Testis (tissue), 3 donors: Measurements from ENCODE around the gene GSTT4. TPM values are rescaled to one million over a fixed set of nuclear protein-coding genes. Genes with fewer than 3 reads are reported as not detected.
"Not testable (repeated sequence)": the region's sequence is repeated elsewhere in the genome, so short reads cannot be mapped to it uniquely, and the experiment has no call there.

ENCODE experiments used
- DNase-seq: peaks from one replicate; pipeline ENCODE4 v3.0.0-alpha.2; 2019
- H3K27ac ChIP-seq, 2 donors: fragments of 200-600 bp; sonication (generic); one replicate each; pipeline ENCODE4 v1.5.1; 2019
- H3K27me3 ChIP-seq: fragments of 200-600 bp; sonication (generic); one replicate; pipeline ENCODE4 v1.5.1; 2019
- H3K36me3 ChIP-seq: fragments of 200-600 bp; sonication (generic); one replicate; pipeline ENCODE4 v1.5.1; 2017; ENCODE audit warnings: low read depth; ENCODE audit errors: missing control alignments
- H3K4me1 ChIP-seq: fragments of 200-600 bp; sonication (generic); one replicate; pipeline ENCODE4 v1.5.1; 2019
- H3K4me3 ChIP-seq, 2 donors: fragments of 200-600 bp; sonication (generic); one replicate each; pipeline ENCODE4 v1.5.1; 2017 to 2019
- H3K9me3 ChIP-seq: fragments of 200-600 bp; sonication (generic); one replicate; pipeline ENCODE4 v1.5.1; 2017
- POLR2A ChIP-seq: fragments of 450-650 bp; IDR thresholded peaks from one replicate; pipeline ENCODE4 v1.6.1; 2017; ENCODE audit warnings: antibody characterized with exemption, mild to moderate bottlenecking, moderate library complexity
- WGBS, 2 donors: methylation state at CpG; one replicate each; pipeline ENCODE4 v1.1.5; 2018; 5-methylcytosine and 5-hydroxymethylcytosine counted together
- intact Hi-C: fragments of 100-400 bp; cut with DNase I; formaldehyde crosslinking; loops from one replicate; pipeline ENCODE4 v1.15.1; 2023; ENCODE audit warnings: low total_unique reads
- polyA plus RNA-seq: library from polyadenylated mRNA; stranded (reverse); fragments of 350-450 nt; fragmentation: Illumina TruSeq; extraction: RNeasy Lipid Tissue Mini Kit (QIAGEN cat#74804); gene quantifications from one replicate; pipeline ENCODE4 v1.2.3, GENCODE V29; 2014; ENCODE audit warnings: low read depth, low replicate concordance; ENCODE audit not compliant: insufficient read depth
- total RNA-seq, 2 donors: library from RNA; depleted of rRNA; stranded (reverse); fragments of >200 nt; gene quantifications; one replicate each; pipeline ENCODE4 v1.2.3, GENCODE V29; 2016
- TF ChIP-seq, protein P1 (sequence below), 3 experiments: fragments of 450-650 bp in 2 of 3; fragments of 200-600 bp in 1 of 3; sonication (generic) in 1 of 3; IDR thresholded peaks; one replicate each; pipeline ENCODE4 v1.5.1; 2016 to 2019; ENCODE audit warnings: antibody characterized with exemption in 3 of 3, mild to moderate bottlenecking in 2 of 3, moderate library complexity in 1 of 3

GSTT4 gene
- total and polyA plus RNA-seq, 3 donors from 2014 or later, result 3.0 to 22.8 (median 7.6) TPM

DNA sequence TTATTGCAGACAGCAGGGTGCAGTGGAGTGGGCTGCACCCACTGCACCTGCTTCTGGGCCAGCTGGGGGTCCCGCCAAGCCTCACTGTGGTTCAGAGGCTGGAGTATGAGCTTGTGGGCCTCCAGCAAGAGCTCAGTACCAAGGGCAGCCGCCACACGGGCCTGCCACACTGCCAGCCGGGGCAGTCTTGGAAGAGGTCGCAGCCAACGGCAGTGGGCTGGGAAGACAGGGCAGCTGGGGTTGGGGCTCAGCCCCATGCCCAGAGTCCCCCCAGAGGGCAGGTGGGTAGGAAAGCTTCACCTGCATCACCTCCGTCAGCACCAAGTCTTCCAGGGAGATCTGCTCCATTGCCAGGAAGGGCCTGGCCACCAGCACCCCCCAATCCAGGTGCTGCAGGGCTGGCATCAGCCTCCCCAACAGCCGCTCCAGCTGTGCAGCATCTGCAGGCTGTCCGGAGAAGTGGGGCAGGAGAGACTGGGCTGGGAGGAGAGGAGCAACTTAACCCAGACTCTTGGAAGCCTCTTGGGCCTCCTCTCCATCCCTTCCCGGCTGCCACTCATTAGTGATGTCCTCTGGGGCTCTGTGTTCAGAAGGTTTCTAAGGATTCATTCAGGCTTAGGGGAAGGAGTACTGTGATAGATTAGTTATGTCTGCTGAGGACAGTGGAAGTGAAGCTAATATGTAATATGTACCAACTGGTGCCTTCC lies 1.1 kb upstream of the GSTT4 start:
- 75 to 81% methylated on average over 10 of the region's 10 CpGs for whole genome bisulfite sequencing, 2 donors
- intact Hi-C loops, result no loop called here
- H3K27ac ChIP-seq, result no peak overlapping the region

DNA sequence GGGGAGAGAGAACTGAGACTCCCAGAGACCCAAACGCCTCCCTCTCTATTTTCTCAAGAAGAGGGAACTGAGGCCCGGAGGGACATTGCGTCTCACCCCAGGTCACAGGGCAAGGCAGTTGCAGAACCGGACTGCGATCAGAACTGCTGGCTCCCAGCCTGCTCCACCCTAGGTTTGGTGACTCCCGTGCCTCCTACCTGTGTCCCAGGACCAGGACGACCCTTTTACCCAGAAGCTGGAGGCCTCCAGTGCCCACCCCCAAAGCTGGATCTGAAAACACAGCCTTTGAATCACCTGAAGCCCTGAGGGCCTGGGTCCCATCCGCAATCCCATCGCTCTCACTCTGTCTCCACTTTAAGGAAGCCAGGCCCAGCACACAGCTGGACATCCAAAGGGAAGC lies 1.4 kb downstream of the GSTT4 start:
- Histone ChIP-seq H3K36me3 (no peaks in the 10 kb centered on the region), H3K27me3 (no peaks in the 10 kb centered on the region), H3K4me3 (no peak overlapping the region), H3K27ac (no peak overlapping the region), H3K4me1 (peaks cover 4% of the 10 kb centered on the region), H3K9me3 (no peaks in the 10 kb centered on the region)
- WGBS, 2 donors, result 76 to 80% methylated on average over 7 to 9 of the region's 9 CpGs
- intact Hi-C loops, result no loop called here
- DNase-seq, result no peak
- TF ChIP-seq POLR2A, result no peak
- TF ChIP-seq, protein P1, sequence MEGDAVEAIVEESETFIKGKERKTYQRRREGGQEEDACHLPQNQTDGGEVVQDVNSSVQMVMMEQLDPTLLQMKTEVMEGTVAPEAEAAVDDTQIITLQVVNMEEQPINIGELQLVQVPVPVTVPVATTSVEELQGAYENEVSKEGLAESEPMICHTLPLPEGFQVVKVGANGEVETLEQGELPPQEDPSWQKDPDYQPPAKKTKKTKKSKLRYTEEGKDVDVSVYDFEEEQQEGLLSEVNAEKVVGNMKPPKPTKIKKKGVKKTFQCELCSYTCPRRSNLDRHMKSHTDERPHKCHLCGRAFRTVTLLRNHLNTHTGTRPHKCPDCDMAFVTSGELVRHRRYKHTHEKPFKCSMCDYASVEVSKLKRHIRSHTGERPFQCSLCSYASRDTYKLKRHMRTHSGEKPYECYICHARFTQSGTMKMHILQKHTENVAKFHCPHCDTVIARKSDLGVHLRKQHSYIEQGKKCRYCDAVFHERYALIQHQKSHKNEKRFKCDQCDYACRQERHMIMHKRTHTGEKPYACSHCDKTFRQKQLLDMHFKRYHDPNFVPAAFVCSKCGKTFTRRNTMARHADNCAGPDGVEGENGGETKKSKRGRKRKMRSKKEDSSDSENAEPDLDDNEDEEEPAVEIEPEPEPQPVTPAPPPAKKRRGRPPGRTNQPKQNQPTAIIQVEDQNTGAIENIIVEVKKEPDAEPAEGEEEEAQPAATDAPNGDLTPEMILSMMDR (IDR thresholded peaks at IDR 0.05), result no peak

More for the DNA sequence above, 1.1 kb upstream of the GSTT4 start:
- Histone ChIP-seq H3K27me3 (no peaks in the 10 kb centered on the region), H3K4me3 (no peak overlapping the region), H3K36me3 (no peaks in the 10 kb centered on the region), H3K9me3 (no peaks in the 10 kb centered on the region), H3K4me1 (peaks cover 4% of the 10 kb centered on the region)
- TF ChIP-seq, protein P1 (IDR thresholded peaks at IDR 0.05), result no peak
- TF ChIP-seq POLR2A, result no peak
- DNase-seq, result no peak

DNA sequence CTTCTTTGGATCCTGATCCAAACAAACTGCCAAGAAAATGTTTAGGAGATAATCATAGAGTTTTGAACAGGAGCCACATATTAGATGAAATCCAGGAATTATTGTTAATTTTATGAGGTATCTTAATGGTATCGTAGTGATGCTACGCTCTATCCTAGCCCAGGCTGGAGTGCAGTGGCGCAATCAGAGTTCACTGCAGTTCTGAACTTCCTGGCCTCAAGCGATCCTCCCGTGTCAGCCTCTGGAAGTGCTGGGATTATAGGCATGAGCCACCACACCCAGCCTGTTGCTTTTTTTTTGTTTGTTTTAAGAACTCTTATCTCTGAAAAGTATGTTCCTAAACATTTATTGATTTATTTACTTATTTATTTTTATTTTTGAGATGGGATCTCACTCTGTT lies 2.4 kb downstream of the GSTT4 start:
- H3K4me3 ChIP-seq, result no peak overlapping the region
- no peaks in the 10 kb centered on the region for H3K36me3 ChIP-seq
- TF ChIP-seq POLR2A, result no peak
- TF ChIP-seq, protein P1 (IDR thresholded peaks at IDR 0.05), result no peak
- intact Hi-C loops, result no loop called here
- DNase-seq, result no peak
- H3K4me1 ChIP-seq, result peaks cover 4% of the 10 kb centered on the region
- no peak overlapping the region for H3K27ac ChIP-seq
- 88 to 92% methylated on average over 5 of the region's 5 CpGs for WGBS, 2 donors
- H3K9me3 ChIP-seq, result no peaks in the 10 kb centered on the region
- no peaks in the 10 kb centered on the region for H3K27me3 ChIP-seq

DNA sequence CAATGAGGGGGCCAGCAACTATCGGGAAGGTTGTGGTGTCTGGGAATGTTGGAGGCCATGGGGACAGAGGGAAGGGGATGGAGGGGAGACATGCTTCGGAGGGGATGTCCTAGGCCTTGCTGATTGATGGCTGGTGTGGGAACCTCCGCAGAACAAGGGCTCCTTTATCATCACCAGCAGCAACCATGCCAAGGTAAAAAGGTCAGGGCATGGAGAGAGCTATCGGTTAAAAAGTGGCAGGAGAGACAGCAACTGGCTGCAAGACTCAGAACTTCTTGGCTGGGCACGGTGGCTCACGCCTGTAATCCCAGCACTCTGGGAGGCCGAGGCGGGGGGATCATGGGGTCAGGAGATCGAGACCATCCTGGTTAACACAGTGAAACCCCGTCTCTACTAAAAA lies 3.0 kb downstream of the GSTT4 start:
- no peak for TF ChIP-seq POLR2A
- TF ChIP-seq, protein P1 (IDR thresholded peaks at IDR 0.05), result no peak
- no peak overlapping the region for H3K27ac ChIP-seq
- no peaks in the 10 kb centered on the region for H3K9me3 ChIP-seq
- intact Hi-C loops, result no loop called here
- no peak overlapping the region for H3K4me3 ChIP-seq
- DNase-seq, result no peak
- peaks cover 4% of the 10 kb centered on the region for H3K4me1 ChIP-seq
- WGBS, 2 donors, result 81% methylated on average over 10 of the region's 10 CpGs
- no peaks in the 10 kb centered on the region for H3K36me3 ChIP-seq
- no peaks in the 10 kb centered on the region for H3K27me3 ChIP-seq

DNA sequence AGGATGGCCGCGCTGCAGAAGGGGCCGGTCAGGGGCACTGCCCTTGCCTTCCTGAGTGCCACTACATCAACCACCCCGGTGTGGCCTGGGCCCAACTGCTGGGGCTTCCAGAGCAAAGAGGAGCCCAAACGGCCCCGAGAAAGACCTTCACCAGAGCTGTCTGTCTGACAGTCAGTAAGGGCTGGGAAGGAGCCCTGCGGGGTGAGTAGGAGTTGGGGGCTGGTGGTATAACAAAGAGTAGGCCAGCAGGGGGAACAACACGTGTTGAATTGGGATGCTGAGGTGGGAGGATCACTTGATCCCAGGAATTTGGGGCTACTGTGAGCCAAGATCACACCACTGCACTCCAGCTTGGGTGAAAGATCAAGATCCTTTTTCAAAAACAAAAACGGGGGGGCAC lies 3.9 kb downstream of the GSTT4 start:
- Histone ChIP-seq H3K9me3 (no peaks in the 10 kb centered on the region), H3K4me1 (peaks cover 4% of the 10 kb centered on the region), H3K27ac (no peak overlapping the region), H3K36me3 (no peaks in the 10 kb centered on the region), H3K4me3 (no peak overlapping the region), H3K27me3 (no peaks in the 10 kb centered on the region)
- no peak for DNase-seq
- intact Hi-C loops, result no loop called here
- WGBS, 2 donors, result 78 to 82% methylated on average over 8 to 9 of the region's 9 CpGs
- TF ChIP-seq, protein P1 (IDR thresholded peaks at IDR 0.05), result no peak
- no peak for TF ChIP-seq POLR2A

DNA sequence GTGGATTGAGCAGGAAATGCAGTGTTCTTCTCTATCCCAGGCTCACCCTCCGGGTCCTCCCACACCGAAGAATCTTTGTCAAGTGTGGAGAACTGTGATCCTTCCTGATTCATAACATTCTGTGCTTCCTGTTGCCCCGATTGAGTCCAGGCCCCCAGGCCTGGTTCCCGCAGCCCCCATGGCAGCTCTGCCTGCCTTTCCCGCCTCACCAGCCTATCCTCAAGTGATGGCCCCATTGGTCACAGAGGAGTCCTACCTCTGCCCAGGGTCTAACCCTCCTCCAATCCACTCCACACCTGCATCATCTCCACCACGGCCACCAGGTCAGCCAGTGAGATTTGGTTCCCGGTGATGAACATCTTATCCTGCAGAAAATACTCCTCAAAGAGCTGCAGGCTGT lies 5.5 kb downstream of the GSTT4 start:
- H3K4me1 ChIP-seq, intact Hi-C loops: not testable (repeated sequence)
- WGBS, 2 donors, result 75 to 79% methylated on average over 7 of the region's 7 CpGs

More for the DNA sequence above, 5.5 kb downstream of the GSTT4 start:
- not testable (repeated sequence) for H3K27me3 ChIP-seq, H3K9me3 ChIP-seq, H3K4me3 ChIP-seq, H3K27ac ChIP-seq, H3K36me3 ChIP-seq, DNase-seq
